HepG2 (cell line): ENCODE results near the gene DNALI1. TPM values are rescaled to one million over a fixed set of nuclear protein-coding genes. Genes with fewer than 3 reads are reported as not detected.
A peak's percentile ranks its signal among the peaks of the same experiment; 100 is the strongest.

Experiments
- CREM ChIP-seq, 2 experiments: sonication (generic) in 1 of 2; formaldehyde crosslinking in 1 of 2; IDR thresholded peaks; 2 replicates each; pipeline versions ENCODE4 v1.4.0 to v1.6.1; 2016 to 2020; ENCODE audit warnings: antibody characterized with exemption in 1 of 2, mild to moderate bottlenecking in 1 of 2, missing genetic modification reagents in 1 of 2
- E2F1 ChIP-seq: sonication (generic); formaldehyde crosslinking; IDR thresholded peaks from 2 replicates; pipeline ENCODE4 v1.5.0; 2020; ENCODE audit warnings: missing genetic modification reagents
- E2F5 ChIP-seq: sonication (generic); formaldehyde crosslinking; conservative IDR thresholded peaks from 2 replicates; pipeline ENCODE4 v1.4.0; 2020; ENCODE audit warnings: missing genetic modification reagents
- FUBP1 ChIP-seq: sonication (generic); formaldehyde crosslinking; IDR thresholded peaks from 2 replicates; pipeline ENCODE4 v1.5.1; 2020; ENCODE audit warnings: missing genetic modification reagents, mild to moderate bottlenecking, borderline replicate concordance
- HOXA9 ChIP-seq: sonication (generic); formaldehyde crosslinking; IDR thresholded peaks from 2 replicates; pipeline ENCODE4 v1.8.1; 2022; ENCODE audit warnings: missing genetic modification reagents, mild to moderate bottlenecking, moderate library complexity, borderline replicate concordance
- IKZF1 ChIP-seq: fragments of 450-650 bp; IDR thresholded peaks from 2 replicates; pipeline ENCODE4 v1.7.1; 2016
- MLX ChIP-seq: IDR thresholded peaks from 2 replicates; pipeline ENCODE4 v1.6.1; 2016
- TCF7 ChIP-seq: sonication (generic); IDR thresholded peaks from 2 replicates; pipeline ENCODE4 v1.6.1; 2016; ENCODE audit warnings: antibody characterized with exemption, low read depth
- TFE3 ChIP-seq: IDR thresholded peaks from 2 replicates; pipeline ENCODE4 v1.6.1; 2016
- YEATS4 ChIP-seq: sonication (generic); formaldehyde crosslinking; IDR thresholded peaks from 2 replicates; pipeline ENCODE4 v1.4.0; 2020; ENCODE audit warnings: missing genetic modification reagents, borderline replicate concordance
- ZNF121 ChIP-seq: sonication (generic); formaldehyde crosslinking; IDR thresholded peaks from 2 replicates; pipeline ENCODE4 v1.5.0; 2020; ENCODE audit warnings: mild to moderate bottlenecking, missing genetic modification reagents
- ZNF318 ChIP-seq: sonication (generic); formaldehyde crosslinking; IDR thresholded peaks from 2 replicates; pipeline ENCODE4 v1.4.0; 2020; ENCODE audit warnings: mild to moderate bottlenecking, missing genetic modification reagents
- ZNF567 ChIP-seq: sonication (generic); formaldehyde crosslinking; IDR thresholded peaks from 2 replicates; pipeline ENCODE4 v1.8.1; 2023; ENCODE audit warnings: mild to moderate bottlenecking, missing genetic modification reagents, borderline replicate concordance
- polyA plus RNA-seq, 8 experiments: library from polyadenylated mRNA; depleted of rRNA in 3 of 8; stranded (reverse) in 7 of 8; unstranded in 1 of 8; fragments of >200 nt; fragmentation: Illumina TruSeq in 4 of 8; extraction: Trizol in 4 of 8; gene quantifications; 2 replicates each; pipeline versions ENCODE4 v1.2.1 to v1.2.3, GENCODE V29; 2011 to 2016; ENCODE audit warnings: low read depth in 4 of 8, missing spikeins in 1 of 8, mixed read lengths in 1 of 8; ENCODE audit not compliant: insufficient read depth in 1 of 8
- total RNA-seq, 5 experiments: library from RNA; depleted of rRNA; stranded (reverse); fragments of >200 nt; fragmentation: Illumina TruSeq; extraction: Trizol; gene quantifications; 2 replicates each; pipeline ENCODE4 v1.2.3, GENCODE V29; 2016; ENCODE audit warnings: low read depth in 1 of 5

DNALI1 gene
- total and polyA plus RNA-seq, 2 of the 13 experiments (the other 11 are each of a cell fraction or from before 2014, with no cell fraction given): 0.42 to 0.70 TPM

GRCh38 chr1:37553927-37554808, 2.6 kb upstream of the DNALI1 start, which contains the start of gene SNIP1 (continued):
- TF ChIP-seq ZNF318 (CRISPR knock-in tag) (no peak), CREM (IDR thresholded peaks at IDR 0.05) (peak; percentile 96), CREM (CRISPR knock-in tag; IDR thresholded peaks at IDR 0.05) (no peak), IKZF1 (no peak), YEATS4 (peak; percentile 79), E2F5 (CRISPR knock-in tag) (peak; percentile 97), HOXA9 (CRISPR knock-in tag) (no peak), TFE3 (CRISPR knock-in tag) (peak; percentile 87), ZNF567 (CRISPR knock-in tag) (no peak), MLX (CRISPR knock-in tag) (no peak), E2F1 (CRISPR knock-in tag) (peak; percentile 94), FUBP1 (CRISPR knock-in tag) (no peak), TCF7 (no peak), ZNF121 (no peak)
